ENCODE results near the gene CASZ1.
A peak's percentile ranks its signal among the peaks of the same experiment; 100 is the strongest.

CASZ1 gene

DNA sequence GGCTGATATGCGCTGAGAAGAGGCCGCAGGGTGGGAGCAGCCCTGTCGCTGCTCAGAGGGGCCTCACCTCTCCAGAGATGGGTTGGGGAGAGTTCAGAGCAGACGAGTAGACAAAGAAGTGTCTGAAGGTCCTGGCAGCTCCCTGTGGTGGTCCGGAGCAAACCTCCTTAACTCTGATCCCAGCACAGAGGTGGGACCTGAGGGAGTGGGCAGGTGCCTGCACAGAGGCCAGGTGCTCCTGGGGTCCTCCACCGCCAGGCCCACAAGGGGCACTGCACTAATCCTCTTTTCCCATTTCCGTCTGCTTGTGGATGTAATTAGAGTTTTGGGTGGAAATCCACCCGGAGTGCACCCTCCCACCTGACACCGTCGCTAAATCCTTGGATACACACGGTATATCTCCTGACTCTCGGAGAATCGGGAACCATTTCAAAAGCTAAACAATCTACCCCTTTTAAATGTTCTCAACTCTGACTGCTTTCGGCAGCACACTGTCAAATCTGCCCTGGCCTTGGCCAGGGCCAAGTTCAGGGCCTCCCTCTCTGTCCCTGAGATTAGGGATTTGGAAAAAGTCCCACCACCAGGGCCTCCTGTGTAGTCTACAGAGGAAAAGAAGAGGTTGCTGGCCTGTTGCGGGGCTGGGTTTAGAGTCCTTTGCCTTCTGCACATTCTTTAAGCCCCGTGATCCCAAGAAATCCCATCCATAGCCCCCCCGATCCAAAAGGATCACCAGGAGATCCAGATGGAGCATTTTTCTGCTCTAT lies 22.4 kb downstream of the CASZ1 start:
- no peak for DNase-seq

DNA sequence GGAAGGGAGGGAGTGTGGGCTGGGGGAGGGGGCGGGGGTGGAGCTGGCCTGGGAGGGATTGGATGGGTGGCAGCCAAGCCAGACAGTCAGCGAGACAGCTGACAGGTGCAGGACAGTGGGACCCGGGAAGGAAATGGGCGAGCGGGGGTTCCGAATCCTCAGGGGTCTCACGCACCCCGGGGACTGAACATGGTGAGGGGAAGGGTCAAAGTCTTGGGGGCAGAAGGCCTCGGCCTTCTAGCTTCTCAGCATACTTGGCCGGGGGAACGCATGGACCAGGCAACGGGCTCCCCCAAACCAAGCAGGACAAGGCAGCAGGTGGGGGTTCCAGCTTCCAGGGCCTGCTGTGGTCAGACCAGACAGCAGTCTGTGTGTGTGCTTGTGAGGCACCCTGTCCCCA lies 23.1 kb downstream of the CASZ1 start:
- no peak for DNase-seq

DNA sequence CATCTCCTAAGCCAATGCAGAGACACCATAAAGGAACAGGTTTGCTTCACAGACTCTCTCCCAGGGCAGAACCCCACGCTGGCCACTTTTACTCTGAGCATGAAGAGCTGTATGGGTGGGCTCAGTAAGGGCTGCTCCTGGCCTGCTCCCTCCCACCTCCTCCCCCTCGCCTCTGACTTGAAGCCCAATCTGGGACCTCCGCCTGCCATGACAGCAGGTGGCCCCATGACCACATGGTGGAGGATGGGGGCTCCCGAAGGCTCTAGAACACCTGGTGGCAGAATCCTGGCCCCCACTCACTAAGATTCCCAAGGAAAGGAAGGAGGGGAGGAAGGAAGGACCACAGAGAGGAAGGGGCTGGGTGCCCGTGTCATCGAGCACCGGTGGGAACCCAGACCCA lies 23.7 kb downstream of the CASZ1 start:
- no peak for DNase-seq

DNA sequence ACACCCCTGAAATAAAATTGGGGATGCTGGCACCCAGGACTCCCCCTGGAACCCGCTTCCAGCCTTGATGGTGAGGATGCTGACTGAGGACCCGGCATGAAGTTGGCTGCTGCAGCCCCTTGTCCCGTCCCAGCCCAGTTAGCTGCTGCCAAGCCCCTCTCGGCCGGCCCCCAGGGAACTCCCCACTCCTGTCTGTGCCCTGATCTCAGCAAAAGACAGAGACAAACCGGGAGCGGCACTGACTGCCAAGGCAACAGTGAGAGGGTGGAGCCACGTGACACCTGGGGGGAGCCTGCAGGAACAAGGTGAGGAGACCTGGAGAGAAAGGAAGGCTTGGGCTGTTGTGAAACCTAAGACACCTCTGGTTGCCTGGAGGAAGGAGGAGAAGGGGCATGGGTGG lies 24.7 kb downstream of the CASZ1 start:
- no peak for DNase-seq

DNA sequence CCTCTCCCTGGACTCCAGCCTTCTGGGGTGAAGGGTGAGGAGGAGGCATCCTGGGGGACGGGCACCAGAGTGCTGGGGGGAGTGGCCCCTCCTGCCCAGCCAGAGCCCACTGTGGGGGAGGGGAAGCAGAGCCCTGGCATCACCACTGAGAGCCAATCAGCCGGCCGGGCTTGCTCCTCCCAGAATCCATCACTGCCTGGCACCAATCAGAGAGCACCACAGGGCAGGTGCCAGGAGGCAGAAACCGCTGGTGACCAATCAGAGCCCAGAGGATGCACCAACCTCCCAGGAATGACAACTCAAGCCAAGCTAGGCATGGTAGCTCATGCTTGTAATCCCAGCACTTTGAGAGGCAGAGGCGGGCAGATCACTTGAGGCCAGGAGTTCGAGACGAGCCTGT lies 27.9 kb downstream of the CASZ1 start:
- no peak for DNase-seq

DNA sequence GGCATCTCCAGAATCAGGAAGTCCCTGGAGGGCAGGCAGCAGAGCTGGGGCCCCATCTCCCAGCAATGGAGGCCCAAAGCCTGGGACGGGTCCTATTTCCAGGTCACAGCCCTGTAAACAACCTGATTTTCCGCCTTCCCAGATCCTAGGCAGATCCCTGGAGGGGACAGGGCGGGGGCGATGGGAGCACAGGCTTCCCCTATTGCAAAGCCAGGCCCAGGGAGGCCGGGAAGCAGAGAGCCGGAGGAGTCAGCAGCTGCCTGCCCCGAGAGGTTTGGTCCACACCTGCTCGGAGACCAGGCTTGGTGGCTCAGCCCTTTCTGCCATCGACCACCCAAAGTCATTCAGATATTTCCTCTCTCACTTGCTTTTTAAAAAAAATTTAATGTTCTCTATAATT lies 29.2 kb downstream of the CASZ1 start:
- DNase-seq, result no peak

DNA sequence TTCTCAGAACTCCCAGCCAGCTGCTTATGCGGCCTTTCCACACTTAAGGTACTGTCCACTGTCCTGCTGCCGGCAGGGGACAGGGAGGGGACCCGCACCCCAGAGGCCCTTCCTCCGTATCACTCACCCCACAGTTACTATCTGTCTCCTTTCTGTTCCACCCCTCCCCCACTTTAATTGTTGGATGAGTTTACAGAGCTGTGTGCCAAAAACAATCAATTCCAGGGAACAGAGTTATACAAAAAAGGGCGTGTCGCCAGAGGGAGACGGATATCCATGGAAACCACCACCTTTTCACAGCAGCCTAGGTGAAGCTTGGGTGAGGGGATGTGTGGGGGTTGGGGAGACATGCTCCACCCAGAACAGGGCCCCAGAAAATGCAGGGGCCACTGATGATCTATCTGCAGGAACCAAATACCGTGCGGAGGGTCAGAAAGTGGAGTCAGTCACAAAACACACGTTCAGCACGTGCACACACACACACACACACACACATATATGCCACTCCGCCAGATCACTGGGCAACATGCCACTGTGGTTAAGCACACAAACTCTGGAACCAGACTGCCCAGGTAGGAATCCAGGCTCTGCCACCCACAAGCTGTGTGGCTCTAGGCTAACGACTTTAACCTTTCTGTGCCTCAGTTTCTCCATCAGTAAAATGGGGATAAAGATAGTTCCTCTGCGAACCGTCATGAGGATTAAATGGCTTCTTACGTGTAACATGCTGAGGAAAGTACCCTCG lies 30.5 kb downstream of the CASZ1 start:
- no peak for DNase-seq

DNA sequence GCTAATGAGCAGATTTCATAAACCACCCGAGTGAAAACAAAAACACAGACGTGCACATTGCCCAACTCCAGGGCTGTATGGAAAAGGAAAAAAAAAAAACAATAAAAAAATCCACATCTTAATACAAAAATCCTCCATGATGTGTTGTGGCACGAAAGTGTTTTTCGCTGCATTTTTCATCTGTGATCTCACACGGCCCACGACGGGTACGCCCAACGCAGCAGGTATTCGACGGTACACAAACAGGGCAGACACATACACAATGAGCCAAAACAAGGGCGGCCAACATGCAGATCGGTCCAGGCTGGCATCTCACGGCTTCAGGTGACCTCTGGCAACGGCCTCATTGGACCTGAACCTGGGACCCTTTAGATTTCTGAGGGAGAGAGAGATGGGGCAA lies 31.1 kb downstream of the CASZ1 start:
- no peak for DNase-seq

DNA sequence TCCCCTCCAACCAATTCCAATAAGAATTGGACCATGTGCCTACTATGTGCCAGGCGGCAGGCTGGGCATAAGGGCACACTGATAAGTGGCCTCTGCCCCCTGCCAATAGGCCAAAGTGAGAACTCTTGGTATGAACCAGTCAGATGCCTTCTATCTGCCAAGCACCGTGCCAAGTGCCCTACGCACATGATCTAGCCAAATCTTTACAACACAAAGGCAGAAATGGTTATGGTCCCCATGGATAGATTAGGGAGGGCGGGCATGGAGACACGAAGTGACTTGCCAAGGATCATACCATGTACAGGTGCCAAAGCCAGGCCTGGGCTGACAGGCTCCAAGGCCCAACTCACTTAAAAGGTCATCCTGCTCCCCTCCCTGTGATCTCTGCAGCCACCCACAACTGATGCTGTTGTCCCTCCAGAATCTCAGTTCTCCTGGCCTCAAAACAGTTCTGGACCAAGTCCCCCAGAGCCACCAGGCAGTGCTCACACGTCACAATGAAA lies 32.1 kb downstream of the CASZ1 start:
- no peak for DNase-seq

DNA sequence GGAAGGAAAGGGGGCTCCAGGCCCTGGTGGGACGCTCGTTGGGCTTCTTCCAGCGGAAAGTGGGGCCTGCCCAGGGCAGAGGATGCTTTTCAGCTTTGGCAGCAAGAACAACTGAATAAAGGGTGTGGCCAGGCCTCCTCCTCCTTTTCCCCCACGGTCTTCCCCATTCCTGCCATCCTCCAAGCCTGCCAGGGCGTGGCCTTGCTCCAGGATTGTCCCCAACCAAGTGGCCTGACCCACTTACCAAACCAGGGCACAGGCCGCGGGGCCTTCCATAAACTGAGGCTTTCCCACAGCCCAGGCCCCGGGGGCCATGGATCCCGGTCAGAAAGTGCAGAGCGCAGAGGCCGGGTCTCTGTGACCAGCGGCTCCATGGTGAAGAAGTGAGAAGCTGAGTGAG lies 33.6 kb downstream of the CASZ1 start:
- no peak for DNase-seq

DNA sequence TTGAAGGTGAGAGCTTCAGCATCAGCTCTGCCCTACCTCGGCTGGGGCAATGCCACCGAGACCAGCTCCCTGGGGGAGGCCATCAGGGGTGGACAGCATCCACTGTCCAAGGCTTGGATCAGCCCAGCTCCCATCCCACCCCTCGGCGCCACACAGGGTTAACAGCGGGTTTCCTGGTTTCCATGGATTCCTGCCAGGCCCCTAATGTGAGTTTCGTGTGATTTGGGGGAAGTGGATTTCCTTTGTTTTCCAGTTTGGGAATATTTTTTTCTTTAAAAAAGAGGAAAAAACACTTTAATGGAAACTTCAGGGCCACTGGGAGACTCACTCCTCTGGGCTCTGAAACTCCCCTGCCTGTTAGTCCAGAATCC lies 34.3 kb downstream of the CASZ1 start:
- no peak for DNase-seq

DNA sequence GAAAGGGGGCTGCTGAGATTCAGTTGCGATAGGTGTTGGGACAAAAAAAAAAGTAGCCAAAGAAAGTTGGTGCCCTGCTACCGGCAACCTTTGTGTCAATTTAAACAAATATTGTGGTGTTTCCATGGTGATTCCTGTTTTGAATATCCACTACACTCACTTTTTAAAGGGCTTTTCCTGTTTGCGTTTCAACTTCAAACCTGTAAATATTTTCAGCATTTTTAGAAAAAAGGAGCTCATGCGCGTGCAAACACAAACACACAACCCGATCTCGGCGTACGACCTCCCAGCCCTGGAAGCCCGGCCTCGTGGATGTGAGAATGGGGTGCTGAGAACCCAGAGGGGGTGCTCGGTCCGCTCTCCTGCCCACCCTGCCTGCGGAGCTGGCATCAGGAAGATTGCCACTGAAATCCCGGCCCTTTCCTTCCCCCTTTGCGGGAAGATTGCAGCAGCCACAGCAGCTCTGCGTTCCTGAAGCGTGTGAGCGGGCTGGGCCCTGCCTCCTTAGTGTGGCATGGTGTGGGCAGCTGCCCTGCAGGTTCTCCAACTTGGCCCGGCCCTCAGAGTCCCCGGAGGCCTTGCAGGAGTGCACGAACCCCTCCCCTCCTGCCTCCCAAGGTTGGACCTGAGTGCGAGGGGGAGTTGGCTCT lies 34.8 kb downstream of the CASZ1 start:
- no peak for DNase-seq

DNA sequence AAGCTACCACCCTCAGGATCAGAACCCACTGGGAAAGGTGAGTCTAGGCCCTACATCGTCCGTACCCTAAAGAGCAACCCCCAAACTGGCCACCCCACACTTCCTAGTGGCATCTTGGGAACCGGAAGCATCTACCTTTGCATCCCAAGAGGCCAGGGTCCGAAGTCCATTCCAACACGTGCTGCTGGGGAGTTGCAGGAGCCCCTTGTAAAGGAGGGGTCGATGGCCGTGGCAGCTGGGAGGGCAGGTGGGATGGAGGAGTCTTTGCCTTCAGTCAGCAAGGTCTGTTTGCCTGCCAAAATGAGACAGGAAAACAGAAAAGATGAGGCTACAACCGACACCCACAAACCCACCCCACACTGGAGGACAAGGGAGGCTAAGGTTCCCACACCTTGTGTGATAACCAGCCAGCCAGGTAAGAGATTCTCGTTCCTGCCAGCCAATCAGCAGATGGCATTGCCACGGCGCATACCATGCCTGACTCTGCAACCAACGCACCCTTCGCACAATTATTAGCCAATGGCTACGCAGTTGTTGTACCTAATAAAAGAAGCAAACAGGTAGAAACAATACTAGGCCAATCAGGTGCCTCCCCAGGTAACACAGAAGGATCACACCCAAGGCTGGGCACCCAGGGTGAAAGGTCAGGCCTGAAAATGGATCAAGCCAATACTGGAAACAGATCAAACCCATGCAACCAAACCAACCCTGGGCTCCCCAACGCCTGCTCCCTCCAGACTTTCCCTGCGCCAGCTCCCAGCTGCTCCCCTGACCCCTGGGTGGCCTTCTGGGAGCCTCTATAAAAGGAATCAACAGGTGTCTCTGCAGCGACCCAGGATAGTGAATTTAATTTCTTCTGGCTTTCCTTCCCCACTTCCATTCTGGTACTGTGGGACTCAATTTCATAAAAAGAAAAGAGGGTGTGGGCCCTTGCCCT lies 35.6 kb downstream of the CASZ1 start:
- DNase-seq, result no peak

DNA sequence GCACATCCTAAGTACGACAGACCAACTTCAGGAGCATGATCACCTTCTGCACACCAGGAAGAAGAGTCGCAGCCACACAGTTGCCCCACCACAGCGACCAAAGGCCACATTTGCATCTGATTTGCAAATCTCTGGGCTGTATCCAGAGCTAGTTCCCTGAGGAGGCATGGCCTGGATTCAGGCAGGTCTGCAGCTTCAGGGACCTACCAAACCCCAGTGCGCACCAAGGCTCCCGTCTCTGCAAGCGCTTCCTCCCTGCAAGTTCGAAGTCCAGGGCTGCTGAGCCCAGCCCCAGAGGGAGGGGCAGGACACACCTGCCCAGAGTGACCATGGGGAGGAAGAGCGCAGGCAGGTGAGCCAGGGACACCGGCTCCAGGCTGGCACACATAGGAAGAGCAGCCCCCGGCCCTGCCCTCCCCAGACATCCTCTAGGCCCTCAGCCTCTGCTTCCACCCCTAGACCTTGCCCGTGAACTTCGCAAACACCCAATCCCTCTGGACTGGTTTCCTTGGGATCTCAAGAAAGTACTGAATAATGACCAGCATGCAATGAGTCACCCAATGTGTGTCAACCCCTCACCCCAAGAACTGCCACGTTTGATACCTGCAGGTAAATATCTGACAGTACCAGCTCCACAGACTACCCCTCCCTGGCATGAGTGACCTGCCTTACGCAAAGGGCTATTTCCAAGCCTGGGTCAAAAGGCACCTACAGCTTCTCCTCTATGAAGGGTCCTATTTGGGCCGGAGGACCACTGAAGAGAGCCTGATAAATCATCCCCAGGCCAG lies 36.8 kb downstream of the CASZ1 start:
- DNase-seq, result no peak

DNA sequence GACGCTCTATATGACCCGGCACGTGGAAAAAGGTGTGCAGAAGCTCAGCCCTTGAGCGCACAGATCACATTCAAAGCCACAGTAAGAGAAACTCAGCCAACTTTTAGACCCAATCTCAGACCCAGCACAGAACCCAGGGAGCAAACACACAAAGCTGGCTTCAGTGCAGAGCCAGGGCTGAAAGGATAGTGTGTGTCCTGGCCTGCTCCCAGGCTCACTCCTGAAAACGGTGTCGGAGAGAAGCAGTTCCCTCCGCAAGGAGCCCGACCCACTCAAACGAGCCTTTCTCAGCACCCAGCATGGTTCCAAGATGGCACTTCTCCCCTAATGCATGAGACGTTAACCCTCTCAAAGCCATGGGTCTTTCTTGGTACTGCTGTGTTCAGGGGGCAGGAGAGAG lies 39.6 kb downstream of the CASZ1 start:
- no peak for DNase-seq

DNA sequence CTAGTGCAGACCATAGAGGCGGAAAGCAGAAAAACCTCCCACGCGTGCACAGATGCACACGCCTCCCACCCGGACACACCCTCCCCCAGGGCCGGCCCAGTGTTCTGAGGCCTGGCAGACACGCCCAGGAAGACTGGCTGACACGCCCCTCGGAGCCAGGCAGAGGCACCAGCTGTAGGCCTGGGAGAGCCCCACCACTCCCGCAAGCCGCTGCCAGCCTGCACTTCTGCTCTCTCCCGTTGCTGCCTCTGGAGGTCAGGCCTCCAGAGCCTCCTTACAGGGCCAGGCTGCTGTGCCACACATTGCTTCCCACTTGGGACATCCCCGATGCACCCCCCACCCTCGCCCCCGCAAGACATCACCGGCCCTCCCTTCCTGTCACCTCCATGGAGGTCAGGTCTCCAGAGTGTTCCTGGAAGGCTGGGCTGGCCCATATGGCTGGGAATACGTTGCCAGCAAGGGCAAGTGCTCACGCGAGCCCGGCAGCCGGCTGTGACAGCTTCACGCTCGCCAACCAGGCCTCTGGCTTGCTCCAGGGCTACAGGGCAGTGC lies 40.4 kb downstream of the CASZ1 start:
- DNase-seq, result peak in 1 of 2 donors; percentile 51

DNA sequence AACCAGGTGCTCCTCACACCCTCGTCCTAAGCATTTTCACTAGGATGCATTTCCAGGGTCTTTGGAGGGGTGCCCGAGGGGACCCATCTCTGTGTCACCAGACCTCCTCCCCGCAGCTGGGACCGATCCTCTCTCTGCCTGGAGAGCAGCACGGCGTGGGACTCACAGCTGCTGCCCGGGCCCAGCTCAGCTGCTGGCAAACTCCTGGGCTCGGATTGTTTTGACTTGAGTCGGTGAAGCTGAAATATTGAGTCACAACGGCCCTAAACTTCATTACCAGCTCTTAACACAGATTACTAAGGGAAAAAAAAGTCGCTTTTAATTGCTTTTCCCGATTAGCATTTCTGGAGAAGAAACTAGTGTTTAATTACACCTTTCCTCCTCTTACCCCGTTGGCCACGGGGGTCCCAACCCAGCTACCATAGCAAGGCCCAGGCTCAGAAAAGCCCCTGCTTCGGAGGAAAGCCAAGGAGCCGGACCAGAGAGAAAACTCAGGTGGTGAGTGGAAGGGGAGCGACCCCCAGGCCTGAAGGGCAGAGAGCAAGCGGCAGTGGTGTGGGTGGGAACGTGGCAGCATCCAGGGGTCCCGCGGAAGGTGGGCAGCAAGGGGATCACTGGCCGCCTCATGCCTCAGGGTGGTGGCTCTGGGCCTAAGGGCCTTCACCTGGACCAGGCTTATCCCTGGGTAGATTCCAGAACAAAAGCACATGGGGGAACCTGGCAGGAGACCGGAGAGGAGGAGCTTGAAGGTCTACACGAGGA lies 41.7 kb downstream of the CASZ1 start:
- no peak for DNase-seq

DNA sequence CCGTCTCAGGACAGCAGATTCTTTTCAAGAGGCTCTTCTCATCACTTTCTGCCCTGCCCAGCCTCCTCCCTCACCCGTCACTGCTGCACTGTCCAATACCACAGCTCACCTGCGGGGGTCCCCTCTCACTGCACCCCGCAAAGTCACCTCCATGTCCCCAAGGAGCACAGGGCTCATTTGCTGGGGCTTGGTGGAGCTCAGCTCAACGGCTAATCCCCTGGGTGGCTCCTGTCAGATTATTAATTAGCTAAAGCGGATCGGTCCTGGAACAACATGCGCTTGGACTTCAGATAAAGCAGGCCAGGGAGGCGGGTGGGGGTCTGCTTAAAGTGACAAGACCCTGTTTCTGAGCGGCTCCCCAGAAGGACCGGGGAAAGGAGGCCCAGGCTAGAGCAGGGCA lies 43.1 kb downstream of the CASZ1 start:
- no peak for DNase-seq

DNA sequence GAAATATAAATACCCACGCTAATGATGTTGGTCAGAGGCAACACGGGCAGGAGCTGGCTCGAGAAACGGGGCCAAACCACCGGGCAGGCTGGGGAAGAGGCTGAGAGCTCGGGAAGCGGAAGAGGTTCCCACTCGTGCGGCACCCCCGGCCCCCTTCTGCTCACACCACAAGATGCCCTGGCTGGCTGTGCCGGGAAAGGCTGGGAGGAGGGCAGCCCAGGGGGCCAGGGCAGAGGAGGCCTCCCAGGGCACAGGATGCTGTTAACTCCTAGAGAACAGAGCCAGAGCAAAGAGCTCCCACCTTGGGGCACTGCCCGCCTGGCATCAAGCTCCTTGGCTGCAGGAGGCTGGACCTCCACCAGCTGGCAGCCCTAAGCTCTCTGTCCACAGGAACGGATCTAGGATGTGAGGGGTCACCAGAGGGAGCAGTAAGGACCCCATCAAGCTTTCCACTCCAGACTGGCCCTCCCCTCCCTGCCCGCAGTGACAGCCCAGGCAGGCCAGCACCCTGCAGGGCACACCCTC lies 44.8 kb downstream of the CASZ1 start:
- no peak for DNase-seq

DNA sequence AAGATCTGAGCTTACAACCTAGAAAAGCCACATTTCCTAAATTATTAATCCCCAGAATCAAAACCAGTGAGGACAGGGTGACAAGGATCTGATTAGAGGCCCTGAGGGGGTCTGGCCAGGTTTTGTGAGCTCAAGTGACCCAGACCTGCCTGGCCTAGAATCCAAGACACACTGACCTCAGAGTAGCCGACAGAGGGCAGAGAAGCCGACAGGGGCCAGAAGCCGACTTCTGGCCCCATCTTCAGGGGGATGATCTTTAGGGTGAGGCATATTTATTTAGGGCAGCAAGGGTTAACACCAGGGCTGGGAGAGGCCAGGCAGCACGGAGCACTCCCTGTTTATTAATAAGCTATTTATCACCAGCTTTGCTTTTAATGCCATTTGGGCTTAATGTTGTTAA lies 45.3 kb downstream of the CASZ1 start:
- DNase-seq, result no peak

Data from bone marrow (tissue), 2 donors.